HG03571 (cell line): ENCODE data around the gene STEAP4.

Source experiments
- ATAC-seq: cut with Tn5 transposase; IDR thresholded peaks from one replicate; pipeline ENCODE4 v1.9.1; 2021; ENCODE audit not compliant: unreplicated experiment

The STEAP4 gene

GRCh38 chr7:88223265-88223664, 83.4 kb downstream of the STEAP4 start:
- ATAC-seq: no peak
